DND-41 (cell line): ENCODE measurements around the gene ATP6V1F.

Experiments
- CTCF ChIP-seq: IDR thresholded peaks from 2 replicates; pipeline ENCODE4 v1.5.1; 2012; ENCODE audit warnings: borderline replicate concordance, low read length, moderate library complexity, mild to moderate bottlenecking; ENCODE audit not compliant: poor library complexity, severe bottlenecking; ENCODE audit errors: extremely low read depth
- EZH2 ChIP-seq: IDR thresholded peaks from 3 replicates; pipeline ENCODE4 v1.6.1; 2012; ENCODE audit warnings: borderline replicate concordance, low read depth, mild to moderate bottlenecking, moderate library complexity, low read length, inconsistent platforms; ENCODE audit not compliant: severe bottlenecking

GRCh38 chr7:128868624-128869137, 6.0 kb downstream of the ATP6V1F start:
- TF ChIP-seq CTCF (no peak), EZH2 (no peak)
